PFSK-1 (cell line): Measurements from ENCODE around the gene CASP2.

Experiments
- FOXP2 ChIP-seq: optimal IDR thresholded peaks from 2 replicates; pipeline ENCODE3; 2011; ENCODE audit warnings: borderline replicate concordance, control low read depth, inconsistent platforms; ENCODE audit not compliant: insufficient read depth; ENCODE audit errors: extremely low read length, extremely low read depth
- POLR2AphosphoS5 ChIP-seq: IDR thresholded peaks from 2 replicates; pipeline ENCODE4 v1.6.1; 2012; ENCODE audit warnings: low read depth, mild to moderate bottlenecking, control low read depth, low read length, moderate library complexity
- SIN3A ChIP-seq: IDR thresholded peaks from 2 replicates; pipeline ENCODE4 v1.6.1; 2012; ENCODE audit warnings: mild to moderate bottlenecking, low read length, moderate library complexity, borderline replicate concordance; ENCODE audit not compliant: insufficient read depth

DNA sequence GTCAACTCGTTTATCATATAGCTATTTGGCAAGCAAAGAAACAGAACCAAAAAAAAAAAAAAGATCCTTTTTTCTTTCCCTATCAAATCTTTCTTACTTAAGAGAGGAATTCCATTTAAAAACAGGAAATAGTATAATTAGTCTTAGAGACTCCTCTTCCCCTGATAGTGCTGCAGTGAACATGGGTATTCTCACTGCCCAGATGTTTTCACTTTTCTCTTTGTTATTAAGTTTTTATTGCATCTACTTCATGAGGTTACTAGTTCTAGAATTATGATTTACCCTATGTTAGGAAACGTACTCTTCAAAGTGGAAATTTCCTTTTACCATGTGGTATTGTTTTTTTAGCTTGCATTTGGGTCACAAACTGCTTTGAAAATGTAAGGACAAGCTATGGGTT is 8.5 kb downstream of the CASP2 start:
- TF ChIP-seq SIN3A (no peak), POLR2AphosphoS5 (no peak), FOXP2 (no peak)
